Suppressor macrophage treated with lipopolysaccharide for 4 hours (primary cell): ENCODE data around the gene ECM1.
A peak's percentile ranks its signal among the peaks of the same experiment; 100 is the strongest.

Source experiments
- DNase-seq: peaks from one replicate; pipeline ENCODE4 v3.0.0-alpha.2; 2020

Gene ECM1

GRCh38 chr1:150507912-150508864 is at the start of gene ECM1:
TSS of gene ECM1 (plus strand) at chr1:150508109. CDS start at chr1:150508210, 101 bp downstream.
- DNase-seq = peak; percentile 71

- DNase-seq = peak; percentile 78
These were observed 43.5 kb upstream of the ECM1 start for GRCh38 chr1:150464422-150464826.

- no peak for DNase-seq
These were observed 40.9 kb upstream of the ECM1 start for GRCh38 chr1:150466964-150467363.

- DNase-seq = no peak
These were observed 38.6 kb upstream of the ECM1 start for GRCh38 chr1:150469291-150469690.

GRCh38 chr1:150472601-150473200 is 35.2 kb upstream of the ECM1 start:
- DNase-seq = no peak

- no peak for DNase-seq
These were observed 34.2 kb upstream of the ECM1 start for GRCh38 chr1:150473659-150474058.

- no peak for DNase-seq
These were observed 33.0 kb upstream of the ECM1 start for GRCh38 chr1:150474869-150475268.

GRCh38 chr1:150476754-150477153 is 31.2 kb upstream of the ECM1 start:
- no peak for DNase-seq

- no peak for DNase-seq
These were observed 30.6 kb upstream of the ECM1 start for GRCh38 chr1:150477320-150477719.

GRCh38 chr1:150477733-150478132 is 30.2 kb upstream of the ECM1 start:
- no peak for DNase-seq

- DNase-seq = no peak
These were observed 28.5 kb upstream of the ECM1 start for GRCh38 chr1:150479370-150479769.

GRCh38 chr1:150479927-150480352 is 28.0 kb upstream of the ECM1 start:
- DNase-seq = no peak

- DNase-seq = no peak
These were observed 23.5 kb upstream of the ECM1 start for GRCh38 chr1:150484431-150484830.

- no peak for DNase-seq
These were observed 23.0 kb upstream of the ECM1 start for GRCh38 chr1:150484861-150485260.

GRCh38 chr1:150486966-150487762 is 20.7 kb upstream of the ECM1 start, which contains the start of gene TARS2:
TSS of gene TARS2 (plus strand) at chr1:150487419. CDS start at chr1:150487451, 32 bp downstream.
- DNase-seq = peak; percentile 99

GRCh38 chr1:150487763-150488115 is 20.2 kb upstream of the ECM1 start:
- no peak for DNase-seq

GRCh38 chr1:150493175-150493574 is 14.7 kb upstream of the ECM1 start:
- DNase-seq = no peak

- no peak for DNase-seq
These were observed 9.6 kb upstream of the ECM1 start for GRCh38 chr1:150498342-150498741.

- DNase-seq = no peak
These were observed 2.5 kb upstream of the ECM1 start for GRCh38 chr1:150505431-150505830.

GRCh38 chr1:150508982-150509381 is 1.1 kb downstream of the ECM1 start:
- no peak for DNase-seq

- DNase-seq = no peak
These were observed 3.6 kb downstream of the ECM1 start for GRCh38 chr1:150511551-150511950.

- no peak for DNase-seq
These were observed 4.2 kb downstream of the ECM1 start for GRCh38 chr1:150511985-150512660.

GRCh38 chr1:150512846-150513245 is 4.9 kb downstream of the ECM1 start:
- DNase-seq = no peak
